Endometrial microvascular endothelial cells (primary cell): ENCODE measurements around the gene SLC35F1. TPM values are rescaled to one million over a fixed set of nuclear protein-coding genes. Genes with fewer than 3 reads are reported as not detected.
"Not testable (repeated sequence)": the region's sequence is repeated elsewhere in the genome, so short reads cannot be mapped to it uniquely, and the experiment has no call there.

ENCODE experiments used
- in situ Hi-C: cut with HindIII; loops from 2 replicates; pipeline ENCODE4 v1.10.0; 2017; ENCODE audit warnings: low sequenced_read_pairs, low pct_unique_long_range_greater_than_20kb; ENCODE audit errors: inconsistent ontology term
- total RNA-seq: library from RNA; depleted of rRNA; stranded (reverse); fragments of >200 nt; gene quantifications from one replicate; pipeline ENCODE4 v1.2.3, GENCODE V29; 2015; ENCODE audit errors: inconsistent ontology term

The SLC35F1 gene
- total RNA-seq, result not detected

DNA sequence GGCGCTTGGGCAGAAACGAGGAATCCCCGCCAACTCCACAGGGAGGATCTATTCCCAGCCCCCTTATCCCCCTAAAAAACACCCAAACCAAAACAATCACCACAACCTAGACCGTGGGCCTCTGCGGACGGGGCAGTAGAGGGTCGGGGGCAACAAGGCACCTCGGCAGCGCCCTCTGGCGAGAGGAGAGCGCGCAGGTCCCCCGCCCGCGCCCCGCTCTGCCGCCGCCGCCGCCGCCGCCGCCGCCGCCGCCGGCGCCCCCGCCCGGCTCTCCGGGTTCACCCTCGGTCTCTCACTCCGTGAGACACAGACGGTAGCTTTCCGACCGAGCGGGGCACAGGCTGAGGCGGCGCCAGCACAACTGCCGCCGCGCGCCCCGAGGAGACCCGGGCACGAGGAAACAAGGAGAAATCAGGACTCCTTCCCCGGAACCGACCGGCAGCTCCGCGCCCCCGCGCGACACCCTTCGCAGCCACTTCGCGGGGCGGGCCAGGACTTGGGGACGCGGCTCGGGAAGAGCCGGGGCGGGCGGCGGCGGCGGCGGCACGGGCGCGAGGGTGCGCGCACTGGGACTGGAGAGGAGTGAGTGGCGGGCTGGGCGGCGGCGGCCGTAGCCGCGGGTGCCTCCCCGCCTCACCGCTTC, at the start of gene SLC35F1:
TSS of gene SLC35F1 (plus strand) at position 307 of the 643 bp plus-strand sequence.
- in situ Hi-C loops, result no loop called here

DNA sequence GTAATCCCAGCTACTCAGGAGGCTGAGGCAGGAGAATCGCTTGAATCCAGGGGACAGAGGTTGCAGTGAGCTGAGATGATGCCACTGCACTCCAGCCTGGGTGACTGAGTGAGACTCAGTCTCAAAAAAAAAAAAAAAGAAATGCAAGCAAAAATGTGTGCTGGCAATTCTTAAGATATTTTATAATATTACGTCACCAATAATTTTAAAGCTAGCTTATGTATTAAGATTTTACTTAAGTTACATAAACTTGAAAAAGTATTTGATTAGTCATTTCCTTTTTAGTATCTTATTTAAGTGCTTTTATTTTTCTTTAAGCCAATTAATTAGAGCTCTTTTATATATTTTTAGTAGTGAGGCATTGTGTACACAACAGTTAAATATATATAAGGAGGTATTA, 48.5 kb upstream of the SLC35F1 start:
- in situ Hi-C loops, result not testable (repeated sequence)

DNA sequence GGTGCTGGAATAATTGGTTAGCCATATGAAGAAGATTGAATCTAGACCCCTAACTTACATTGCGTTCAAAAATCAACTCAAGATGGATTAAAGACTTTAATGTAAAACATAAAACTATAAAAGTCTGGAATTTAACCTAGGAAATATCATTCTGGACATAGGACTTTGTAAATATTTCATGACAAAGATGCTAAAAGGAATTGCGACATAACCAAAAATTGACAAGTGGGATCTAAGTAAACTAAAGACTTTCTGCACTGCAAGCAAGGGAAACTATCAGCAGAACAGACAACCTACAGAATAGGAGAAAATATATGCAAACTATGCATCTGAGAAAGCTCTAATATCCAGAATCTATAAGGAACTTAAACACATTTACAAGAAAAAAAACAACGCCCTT, 45.5 kb upstream of the SLC35F1 start:
- in situ Hi-C loops, result no loop called here

DNA sequence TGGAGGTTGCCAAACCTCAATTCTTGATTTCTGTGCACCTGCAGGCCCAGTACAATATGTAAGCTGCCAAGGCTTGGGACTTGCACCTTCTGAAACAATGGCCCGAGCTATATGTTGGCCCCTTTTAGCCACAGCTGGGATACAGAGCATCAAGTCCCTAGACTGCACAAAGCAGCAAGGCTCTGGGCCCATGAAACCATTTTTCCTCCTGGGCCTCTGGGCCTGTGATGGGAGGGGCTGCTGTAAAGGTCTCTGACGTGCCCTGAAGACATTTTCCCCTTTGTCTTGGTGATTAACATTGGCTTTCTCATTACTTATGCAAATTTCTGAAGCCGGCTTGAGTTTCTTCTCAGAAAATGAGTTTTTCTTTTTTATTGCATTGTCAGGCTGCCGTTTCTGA, 40.5 kb upstream of the SLC35F1 start:
- in situ Hi-C loops, result no loop called here

DNA sequence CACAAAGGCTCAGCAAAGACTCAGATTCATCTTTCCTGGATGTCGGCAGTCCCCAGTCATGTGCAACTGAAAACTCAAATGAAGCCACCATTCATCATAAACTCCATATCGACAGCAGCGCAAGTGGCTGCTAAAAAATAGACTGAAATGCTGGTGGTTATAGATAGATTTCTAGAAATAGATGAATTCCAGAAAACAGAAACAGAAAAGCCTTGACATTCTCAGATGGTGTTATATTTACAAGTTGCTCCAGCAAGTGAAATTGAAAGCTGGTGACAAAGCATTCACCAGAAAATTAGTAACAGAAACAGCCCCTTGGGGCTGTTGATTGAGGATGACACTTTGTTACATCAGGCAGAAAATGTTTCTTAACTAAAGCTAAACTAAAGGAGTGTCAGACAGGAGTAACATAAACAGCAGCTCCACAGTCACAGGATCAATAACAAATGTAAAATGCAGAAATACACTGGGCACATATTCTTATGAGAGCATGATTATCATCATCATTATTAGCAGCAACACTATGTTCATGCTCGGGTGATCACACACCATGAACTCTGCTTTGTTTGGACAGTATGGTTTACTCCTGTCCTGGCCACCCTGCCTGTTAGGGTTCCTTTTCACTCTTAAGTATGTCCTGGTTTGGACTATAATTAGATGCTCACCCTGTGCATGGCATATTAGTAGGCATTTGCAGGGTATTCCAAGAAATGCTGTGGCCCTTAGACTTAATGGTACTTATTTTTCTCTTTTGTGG, 36.4 kb upstream of the SLC35F1 start:
- in situ Hi-C loops, result no loop called here

DNA sequence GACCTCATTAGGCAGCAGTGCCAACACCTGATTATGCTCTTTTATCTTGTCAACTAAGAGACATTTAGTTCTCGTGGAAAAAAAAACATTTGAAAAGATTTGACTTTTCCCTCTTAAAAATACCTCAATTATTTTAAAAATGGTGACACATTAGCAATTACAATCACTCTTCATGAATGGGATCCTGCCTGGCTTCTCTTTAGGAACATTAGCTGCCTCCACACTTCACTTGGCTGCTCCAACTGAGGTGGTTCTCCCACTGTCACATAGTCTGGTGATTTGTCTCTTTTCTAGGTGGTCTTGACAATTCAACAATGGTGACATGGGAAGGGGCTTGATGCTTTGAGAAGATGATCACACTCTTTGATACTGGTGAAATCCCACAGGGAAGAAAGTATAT, 26.2 kb upstream of the SLC35F1 start:
- in situ Hi-C loops, result no loop called here

DNA sequence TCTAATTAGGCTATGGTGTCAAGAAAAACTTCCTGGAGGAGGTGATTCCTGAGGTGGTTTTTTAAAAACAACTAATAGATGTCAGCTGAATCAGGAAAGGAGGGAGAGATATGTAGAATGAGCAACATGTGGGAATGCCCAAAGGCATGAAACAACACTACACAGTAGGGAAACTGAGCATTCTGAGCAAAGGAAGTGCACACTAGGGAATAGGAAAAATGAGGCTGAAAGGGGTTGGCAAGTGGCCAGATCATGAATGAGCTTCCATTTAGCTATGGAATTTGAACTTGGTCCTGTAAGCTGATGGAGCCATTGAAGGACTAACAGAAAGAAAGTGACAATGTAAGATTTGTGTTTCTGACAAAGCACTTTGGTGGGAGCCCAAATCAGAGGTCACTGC, 16.9 kb upstream of the SLC35F1 start:
- in situ Hi-C loops, result no loop called here

DNA sequence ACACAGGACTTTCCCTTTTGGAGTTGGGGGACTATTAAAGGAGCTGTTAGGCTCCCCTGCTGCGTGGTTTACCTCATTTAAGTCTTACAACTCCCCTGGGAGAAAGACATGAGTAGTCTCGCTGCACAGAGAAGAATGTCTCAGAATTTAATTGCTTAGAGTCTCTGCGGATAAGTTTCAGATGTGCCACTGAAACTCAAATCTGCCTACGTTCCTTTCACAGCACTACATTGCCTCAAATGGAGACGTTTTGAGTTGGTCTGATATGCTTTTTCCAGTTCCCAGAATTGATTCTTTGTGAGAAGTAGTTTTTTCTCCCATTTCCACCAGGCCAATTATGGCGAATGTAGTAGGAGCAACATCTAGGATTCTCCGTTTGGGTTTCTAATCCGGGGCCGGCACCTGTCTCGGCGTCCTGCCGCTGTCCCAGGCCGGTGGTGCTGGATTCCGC, 532 bp upstream of the SLC35F1 start:
- in situ Hi-C loops, result no loop called here

DNA sequence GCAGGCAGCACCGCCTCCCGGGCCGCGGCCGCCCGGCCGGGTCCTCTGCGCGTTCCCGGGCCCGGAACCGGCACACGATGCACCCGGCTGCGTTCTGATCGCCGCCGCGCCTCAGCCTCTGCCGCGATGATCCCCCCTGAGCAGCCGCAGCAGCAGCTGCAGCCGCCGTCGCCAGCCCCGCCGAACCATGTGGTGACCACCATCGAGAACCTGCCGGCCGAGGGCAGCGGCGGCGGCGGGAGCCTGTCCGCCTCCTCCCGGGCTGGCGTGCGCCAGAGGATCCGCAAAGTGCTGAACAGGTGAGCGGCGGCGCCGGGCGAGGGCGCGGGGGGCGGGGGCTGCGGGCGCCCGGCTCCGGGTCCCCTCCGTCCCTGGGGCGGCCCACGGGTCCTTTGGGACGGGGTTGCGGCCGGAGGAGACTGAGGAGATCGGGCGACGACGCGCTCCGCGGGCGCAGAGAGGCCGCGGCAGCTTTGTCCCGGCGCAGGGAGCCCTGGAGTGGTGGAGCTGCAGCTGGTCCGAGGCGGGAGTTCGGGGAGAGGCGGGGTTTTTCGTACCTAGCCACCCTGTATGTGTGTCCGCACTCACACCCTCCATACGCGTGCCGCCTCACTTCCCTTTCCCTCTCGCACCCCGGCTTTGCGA, 659 bp downstream of the SLC35F1 start:
- in situ Hi-C loops, result no loop called here

DNA sequence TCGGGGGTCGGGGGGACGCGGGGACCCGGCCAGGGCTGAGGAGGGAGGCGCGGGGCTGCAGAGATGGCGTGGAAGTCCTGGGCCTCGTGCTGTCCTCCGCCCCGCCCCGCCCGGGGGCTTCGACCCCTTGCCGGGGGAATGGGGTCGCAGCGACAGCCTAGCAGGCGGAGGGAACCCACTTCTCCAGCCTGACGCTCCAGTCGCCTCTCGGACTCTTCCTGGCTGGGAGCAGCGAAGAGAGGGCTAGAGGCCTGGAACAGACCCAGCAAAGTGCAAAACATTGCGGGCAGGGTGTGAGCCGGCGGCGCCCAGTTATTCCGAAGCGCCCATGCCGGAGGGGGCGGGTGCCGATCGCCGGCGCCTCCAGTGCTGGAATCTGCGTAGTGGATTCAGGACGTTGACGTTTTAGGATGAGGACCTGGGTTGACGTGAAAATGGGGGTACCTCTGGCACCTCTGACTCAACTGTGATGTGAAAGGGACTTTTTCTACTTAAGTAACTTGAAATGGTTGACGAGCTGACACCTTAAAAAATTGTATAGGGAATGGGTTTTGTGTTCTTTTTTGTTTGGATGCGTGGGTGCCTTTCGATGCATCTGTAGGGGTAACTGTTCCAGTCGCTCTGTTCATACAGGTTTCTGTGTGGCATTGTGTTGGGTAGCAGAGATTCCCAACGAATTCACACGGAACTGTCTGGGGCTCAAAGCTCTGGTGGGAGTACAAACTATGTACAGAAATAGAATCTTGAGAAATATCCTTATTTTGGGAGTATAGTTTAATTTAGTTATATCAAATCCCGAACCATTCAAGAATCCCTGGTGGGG, 1.4 kb downstream of the SLC35F1 start:
- in situ Hi-C loops, result no loop called here

DNA sequence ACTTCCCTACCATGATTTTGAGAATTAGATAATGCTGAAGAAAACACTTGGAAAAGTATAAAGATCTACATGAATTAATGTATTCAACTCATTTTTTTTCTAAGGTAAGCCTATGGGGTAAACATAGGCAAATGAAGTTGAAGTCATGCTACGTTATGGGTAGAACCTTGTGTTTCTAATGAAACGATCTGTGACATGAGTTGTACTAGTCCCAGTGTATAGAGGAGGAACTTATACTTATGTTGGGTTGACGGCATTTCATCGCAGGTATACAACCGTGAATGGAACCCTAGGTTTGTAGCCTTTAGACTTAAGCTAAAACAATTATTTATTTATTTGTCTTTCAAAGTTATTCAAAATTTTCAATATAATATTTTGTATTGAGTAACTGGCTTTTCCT, 2.6 kb downstream of the SLC35F1 start:
- in situ Hi-C loops, result no loop called here

DNA sequence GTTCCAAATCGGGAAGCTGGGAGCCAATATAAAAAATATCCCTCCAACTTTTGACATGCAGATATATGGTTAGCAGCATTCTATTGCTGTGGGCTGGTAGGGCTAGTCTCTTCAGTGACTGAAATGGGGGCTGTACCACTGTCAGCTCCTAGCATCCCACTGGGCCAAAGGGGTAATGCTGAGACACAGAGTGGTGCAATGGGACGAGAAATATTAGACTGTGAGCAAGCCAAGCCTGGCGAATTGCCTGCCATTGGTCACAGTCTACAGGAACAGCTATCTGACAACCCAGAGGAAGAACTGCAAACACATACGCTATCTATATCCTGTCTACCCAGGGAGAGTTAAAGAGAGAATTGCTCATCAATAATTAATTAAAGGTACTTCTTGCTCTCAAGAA, 3.5 kb downstream of the SLC35F1 start:
- in situ Hi-C loops, result no loop called here

DNA sequence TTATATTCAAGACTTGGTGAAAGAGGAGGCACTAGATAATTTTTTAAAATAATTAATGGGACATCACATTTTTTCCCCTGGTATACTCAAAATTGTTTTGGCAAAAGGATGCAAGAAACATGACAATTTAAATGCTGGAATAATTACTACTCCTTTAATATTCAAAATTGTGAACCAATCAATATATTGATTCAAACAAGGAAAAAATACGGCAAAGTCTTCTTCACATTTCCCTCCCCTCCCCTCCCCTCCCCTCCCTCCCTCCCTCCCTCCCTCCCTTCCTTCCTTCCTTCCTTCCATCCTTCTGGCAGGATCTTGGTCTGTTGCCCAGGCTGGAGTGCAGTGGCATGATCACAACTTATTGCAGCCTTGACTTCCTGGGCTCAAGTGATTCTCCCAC, 4.1 kb downstream of the SLC35F1 start:
- in situ Hi-C loops, result no loop called here

DNA sequence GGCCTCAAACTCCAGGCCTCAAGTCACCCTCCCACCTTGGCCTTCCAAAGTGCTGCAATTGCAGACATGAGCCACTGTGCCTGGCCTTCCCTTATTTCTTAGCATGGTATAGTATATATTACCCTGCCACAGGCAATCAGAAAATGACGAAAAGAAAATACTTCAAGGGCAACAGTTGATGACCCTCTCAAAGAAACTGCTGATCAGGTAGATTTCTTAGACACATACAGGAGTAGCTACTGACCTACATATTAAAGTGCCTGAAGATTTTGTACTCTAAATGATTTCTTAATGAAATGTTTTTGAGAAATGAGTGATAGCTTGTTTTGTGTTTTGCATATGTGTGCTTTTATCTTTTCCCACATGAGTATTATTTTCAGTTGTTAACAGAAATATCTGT, 4.6 kb downstream of the SLC35F1 start:
- in situ Hi-C loops, result no loop called here

DNA sequence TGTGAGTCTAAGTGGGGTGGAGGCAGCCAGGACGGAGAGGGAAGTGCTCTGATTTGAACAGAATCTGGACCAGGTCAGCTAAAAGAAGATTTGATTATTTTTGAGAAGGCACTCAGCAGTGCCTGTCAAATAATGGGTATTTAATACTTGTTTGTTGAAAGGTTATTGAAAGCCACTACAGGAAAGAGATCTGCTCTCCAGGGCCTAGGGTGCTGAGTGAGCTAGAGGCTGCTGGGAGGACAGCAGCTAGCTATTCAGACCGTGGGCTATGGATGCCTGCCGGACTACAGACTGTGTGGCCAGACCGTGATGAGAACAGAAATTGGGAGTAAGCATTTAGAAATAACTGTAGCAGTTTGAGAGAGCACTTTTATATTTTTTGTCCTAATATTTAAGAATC, 8.8 kb downstream of the SLC35F1 start:
- in situ Hi-C loops, result no loop called here

DNA sequence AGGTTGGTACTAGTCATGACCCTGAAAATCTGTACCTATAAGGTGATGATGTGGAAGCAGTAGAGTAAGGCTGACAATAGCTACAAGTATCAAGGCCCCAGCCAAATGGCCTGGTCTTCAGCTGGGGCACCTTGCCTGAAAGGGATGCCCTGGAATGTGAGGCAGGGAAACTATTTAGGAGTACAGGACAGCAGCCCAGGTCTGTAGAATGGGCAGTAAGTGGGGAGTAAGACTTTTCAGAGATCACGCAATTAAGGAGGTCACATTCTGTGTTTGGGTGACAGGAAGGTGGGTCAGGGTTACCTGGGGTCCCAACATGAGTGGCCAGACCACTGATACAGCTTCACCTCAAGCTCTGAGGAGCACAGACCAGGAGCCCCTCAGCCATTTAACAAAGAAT, 9.4 kb downstream of the SLC35F1 start:
- in situ Hi-C loops, result no loop called here

DNA sequence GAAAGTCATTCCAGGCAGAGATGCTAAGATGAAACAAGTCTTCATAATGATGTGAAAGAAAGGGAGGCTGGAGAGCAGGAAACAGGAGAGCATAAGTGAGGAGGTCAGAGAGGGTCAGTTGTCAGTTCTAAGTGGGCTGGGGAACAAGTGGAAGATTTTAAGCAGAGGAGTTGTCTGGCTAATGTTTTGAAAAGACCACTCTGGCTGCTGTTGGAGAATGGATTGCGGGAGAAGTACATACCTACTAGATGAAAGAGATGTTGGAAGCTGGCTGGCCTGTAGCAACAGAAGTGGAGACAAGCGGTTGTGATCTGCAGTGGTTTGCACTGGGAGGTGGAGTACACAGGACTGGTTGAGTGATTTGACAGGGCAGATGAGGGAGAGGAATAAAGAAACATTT, 10.1 kb downstream of the SLC35F1 start:
- in situ Hi-C loops, result no loop called here

DNA sequence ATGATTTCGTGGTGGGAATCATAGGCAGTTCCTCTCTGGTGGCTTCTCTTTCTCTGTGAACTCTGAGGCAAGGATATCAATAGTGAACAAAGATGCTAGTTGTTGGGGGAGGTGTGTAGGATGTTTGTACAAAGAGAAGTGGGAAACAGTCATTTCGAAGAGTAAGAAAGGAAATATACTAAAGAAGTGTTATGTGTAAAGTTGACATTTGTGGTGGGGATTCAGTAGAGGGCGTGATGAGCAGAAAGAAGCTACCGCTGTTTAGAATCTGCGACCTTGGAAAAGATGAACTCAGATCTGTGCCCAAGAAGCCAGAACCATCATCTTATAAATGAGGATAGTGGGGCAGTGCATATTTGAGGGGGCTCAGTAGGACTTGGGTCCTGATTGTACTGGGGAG, 11.4 kb downstream of the SLC35F1 start:
- in situ Hi-C loops, result no loop called here

DNA sequence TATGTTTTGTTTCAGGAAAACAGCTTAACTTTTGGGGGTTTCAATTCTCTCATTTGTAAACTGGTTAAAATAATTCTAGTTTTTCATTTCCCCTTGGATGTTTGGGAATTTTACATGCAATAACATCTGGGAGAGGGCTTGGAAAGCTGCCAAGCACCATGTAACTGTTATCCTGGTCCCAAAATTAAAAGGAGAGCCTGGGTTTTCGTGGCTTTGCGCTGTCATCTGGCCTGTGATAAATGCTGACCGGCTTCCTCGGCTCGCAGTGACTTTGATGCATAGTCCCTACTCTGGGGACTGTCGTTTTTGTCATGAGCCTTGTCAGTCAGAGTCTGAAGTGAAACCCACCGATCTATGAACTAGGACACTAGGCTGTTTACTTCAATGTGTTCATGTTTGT, 12.2 kb downstream of the SLC35F1 start:
- in situ Hi-C loops, result no loop called here
